Nephron progenitor cell (in vitro differentiated cells): ENCODE results near the gene MEI1.

Source experiments
- DNase-seq: peaks from one replicate; pipeline ENCODE4 v3.0.0; 2021
- H3K27ac Mint-ChIP-seq: 2 replicates; pipeline ENCODE4 v1.8.0; 2021; ENCODE audit warnings: mild to moderate bottlenecking, moderate library complexity, mixed read lengths
- H3K27me3 Mint-ChIP-seq: 2 replicates; pipeline ENCODE4 v1.8.0; 2021; ENCODE audit warnings: mild to moderate bottlenecking, low read depth, mixed read lengths; ENCODE audit not compliant: poor library complexity
- H3K36me3 Mint-ChIP-seq: 2 replicates; pipeline ENCODE4 v1.8.0; 2021; ENCODE audit warnings: low read depth, mixed read lengths
- H3K4me1 Mint-ChIP-seq: 2 replicates; pipeline ENCODE4 v1.8.0; 2021; ENCODE audit warnings: mixed read lengths
- H3K4me3 Mint-ChIP-seq: 2 replicates; pipeline ENCODE4 v1.8.0; 2021; ENCODE audit warnings: mild to moderate bottlenecking, moderate library complexity, mixed read lengths
- H3K9me3 Mint-ChIP-seq: 2 replicates; pipeline ENCODE4 v1.8.0; 2021; ENCODE audit warnings: mild to moderate bottlenecking, moderate library complexity, mixed read lengths
- TF ChIP-seq, protein P1 (sequence below): fragments of 200-600 bp; sonication (generic); IDR thresholded peaks from 2 replicates; pipeline ENCODE4 v1.5.0; 2021; ENCODE audit warnings: antibody characterized with exemption

Gene MEI1

GRCh38 chr22:41758231-41758630 is 58.9 kb downstream of the MEI1 start:
- no peak for DNase-seq
- H3K4me3 Mint-ChIP-seq: no peak overlapping the region
- H3K27me3 Mint-ChIP-seq: peaks cover 12% of the 10 kb centered on the region
- H3K27ac Mint-ChIP-seq: no peak overlapping the region
- H3K9me3 Mint-ChIP-seq: no peaks in the 10 kb centered on the region
- H3K4me1 Mint-ChIP-seq: peaks cover 26% of the 10 kb centered on the region
- no peaks in the 10 kb centered on the region for H3K36me3 Mint-ChIP-seq
- TF ChIP-seq, protein P1, sequence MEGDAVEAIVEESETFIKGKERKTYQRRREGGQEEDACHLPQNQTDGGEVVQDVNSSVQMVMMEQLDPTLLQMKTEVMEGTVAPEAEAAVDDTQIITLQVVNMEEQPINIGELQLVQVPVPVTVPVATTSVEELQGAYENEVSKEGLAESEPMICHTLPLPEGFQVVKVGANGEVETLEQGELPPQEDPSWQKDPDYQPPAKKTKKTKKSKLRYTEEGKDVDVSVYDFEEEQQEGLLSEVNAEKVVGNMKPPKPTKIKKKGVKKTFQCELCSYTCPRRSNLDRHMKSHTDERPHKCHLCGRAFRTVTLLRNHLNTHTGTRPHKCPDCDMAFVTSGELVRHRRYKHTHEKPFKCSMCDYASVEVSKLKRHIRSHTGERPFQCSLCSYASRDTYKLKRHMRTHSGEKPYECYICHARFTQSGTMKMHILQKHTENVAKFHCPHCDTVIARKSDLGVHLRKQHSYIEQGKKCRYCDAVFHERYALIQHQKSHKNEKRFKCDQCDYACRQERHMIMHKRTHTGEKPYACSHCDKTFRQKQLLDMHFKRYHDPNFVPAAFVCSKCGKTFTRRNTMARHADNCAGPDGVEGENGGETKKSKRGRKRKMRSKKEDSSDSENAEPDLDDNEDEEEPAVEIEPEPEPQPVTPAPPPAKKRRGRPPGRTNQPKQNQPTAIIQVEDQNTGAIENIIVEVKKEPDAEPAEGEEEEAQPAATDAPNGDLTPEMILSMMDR: no peak

DNA sequence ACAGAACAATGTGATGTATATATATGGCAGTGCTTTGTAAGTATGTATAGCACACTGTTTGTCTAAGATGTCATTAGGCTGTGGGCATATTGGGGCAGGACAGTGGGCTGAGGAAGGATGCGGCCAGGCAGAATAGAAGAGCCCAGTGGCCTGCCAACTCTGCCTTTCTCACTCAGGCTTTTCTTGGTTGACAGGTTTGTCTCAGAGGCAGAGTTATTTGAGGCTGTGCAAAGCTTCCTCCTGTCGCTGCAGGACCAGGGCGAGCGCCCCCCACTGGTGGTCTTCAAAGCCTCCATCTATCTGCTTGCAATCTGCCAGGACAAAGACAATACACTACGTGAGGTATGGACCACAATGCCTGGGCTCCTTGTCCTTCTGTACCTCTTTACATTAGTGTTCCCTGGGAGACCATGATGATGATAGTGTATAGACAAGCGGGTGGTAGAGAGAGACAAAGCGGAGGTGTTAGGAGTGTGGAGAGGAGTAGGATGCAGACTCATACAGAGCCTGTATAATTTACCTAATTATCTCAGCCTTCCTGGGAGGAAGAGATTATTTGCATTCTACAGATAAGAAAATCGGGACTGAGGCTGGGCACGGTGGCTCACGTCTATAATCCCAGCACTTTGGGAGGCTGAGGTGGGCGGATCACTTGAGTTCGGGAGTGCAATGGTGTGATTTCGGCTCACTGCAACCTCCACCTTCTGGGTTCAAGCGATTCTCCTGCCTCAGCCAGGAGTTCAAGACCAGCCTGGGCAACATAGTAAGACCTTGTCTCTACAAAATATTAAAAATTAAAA is 63.9 kb downstream of the MEI1 start:
- DNase-seq: peak; percentile 67
- Mint-ChIP-seq H3K36me3 (no peaks in the 10 kb centered on the region), H3K4me1 (peaks cover 35% of the 10 kb centered on the region), H3K27me3 (no peaks in the 10 kb centered on the region), H3K9me3 (no peaks in the 10 kb centered on the region), H3K27ac (no peak overlapping the region), H3K4me3 (no peak overlapping the region)
- TF ChIP-seq, protein P1: peak; percentile 61

- Mint-ChIP-seq H3K4me1 (peaks cover 31% of the 10 kb centered on the region), H3K27ac (peak overlapping the region; percentile 51), H3K27me3 (no peaks in the 10 kb centered on the region), H3K4me3 (no peak overlapping the region), H3K36me3 (no peaks in the 10 kb centered on the region), H3K9me3 (peaks cover 4% of the 10 kb centered on the region)
- no peak for DNase-seq
- TF ChIP-seq, protein P1: no peak
Observed at GRCh38 chr22:41766476-41766875, 67.2 kb downstream of the MEI1 start.

DNA sequence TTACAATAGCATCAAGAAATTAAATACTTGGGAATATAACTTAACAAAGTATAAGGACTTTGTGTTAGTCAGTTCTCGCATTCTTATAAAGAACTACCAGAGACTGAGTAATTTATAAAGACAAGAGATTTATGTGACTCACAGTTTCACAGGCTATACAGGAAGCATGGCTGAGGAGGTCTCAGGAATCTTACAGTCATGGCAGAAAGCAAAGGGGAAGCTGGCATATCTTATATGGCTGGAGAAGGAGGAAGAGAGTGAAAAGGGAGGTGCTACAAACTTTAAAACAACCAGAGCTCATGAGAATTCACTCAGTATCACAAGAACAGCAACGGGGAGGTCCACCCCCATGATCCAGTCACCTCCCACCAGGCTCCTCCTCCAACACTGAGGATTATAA is 69.1 kb downstream of the MEI1 start:
- peaks cover 19% of the 10 kb centered on the region for H3K4me1 Mint-ChIP-seq
- H3K4me3 Mint-ChIP-seq: no peak overlapping the region
- TF ChIP-seq, protein P1: no peak
- H3K9me3 Mint-ChIP-seq: peaks cover 4% of the 10 kb centered on the region
- peak overlapping the region; percentile 90 for H3K27ac Mint-ChIP-seq
- no peaks in the 10 kb centered on the region for H3K27me3 Mint-ChIP-seq
- no peaks in the 10 kb centered on the region for H3K36me3 Mint-ChIP-seq
- DNase-seq: no peak

DNA sequence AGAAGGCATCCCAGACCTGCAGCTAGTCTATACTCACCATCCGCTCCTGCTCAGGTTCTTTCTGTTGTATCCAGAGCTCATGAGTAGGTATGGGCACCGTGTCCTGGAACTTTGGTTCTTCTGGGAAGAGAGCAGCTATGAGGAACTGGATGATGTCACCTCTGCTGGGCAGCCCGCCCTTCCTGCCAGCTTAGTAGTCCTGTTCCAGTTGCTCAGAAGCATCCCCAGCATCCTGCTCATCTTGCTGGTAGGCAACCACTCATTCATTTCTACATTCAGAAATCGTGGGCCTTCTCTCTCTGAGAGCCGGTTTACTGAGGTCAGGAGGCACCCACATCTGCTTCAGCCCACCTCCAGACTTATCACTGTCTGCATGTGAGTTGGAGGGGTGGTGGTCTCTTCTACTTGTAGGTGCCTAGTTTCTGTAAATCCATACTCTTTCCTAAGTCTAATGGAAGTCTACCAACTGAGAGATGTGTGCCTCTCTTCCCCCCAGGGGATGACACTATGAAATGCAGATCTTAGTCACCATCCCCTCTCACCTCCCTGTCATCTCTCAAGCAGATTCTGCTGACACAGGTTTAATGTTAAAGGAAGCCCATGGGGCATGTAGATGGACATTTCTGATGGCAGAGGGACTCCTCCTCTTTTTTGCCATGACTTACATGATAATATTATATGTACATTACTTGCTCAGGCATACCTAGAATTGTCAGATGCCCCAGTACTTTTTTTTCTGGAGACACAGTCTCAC is 71.6 kb downstream of the MEI1 start:
- peaks cover 6% of the 10 kb centered on the region for H3K27me3 Mint-ChIP-seq
- H3K4me3 Mint-ChIP-seq: no peak overlapping the region
- TF ChIP-seq, protein P1: no peak
- H3K4me1 Mint-ChIP-seq: peaks cover 28% of the 10 kb centered on the region
- peaks cover 4% of the 10 kb centered on the region for H3K9me3 Mint-ChIP-seq
- H3K27ac Mint-ChIP-seq: no peak overlapping the region
- no peaks in the 10 kb centered on the region for H3K36me3 Mint-ChIP-seq
- no peak for DNase-seq
